Measurements from ENCODE around the gene SPINK14.

SPINK14 gene

GRCh38 chr5:148202531-148203203 is 34.3 kb downstream of the SPINK14 start, which contains the start of gene SPINK6:
SPINK6 (plus strand) TSS chr5:148203042; CDS start chr5:148203097, 55 bp downstream.
- no peak for ATAC-seq

- ATAC-seq, result no peak
These were observed 36.9 kb downstream of the SPINK14 start for GRCh38 chr5:148205044-148205806.

GRCh38 chr5:148205865-148206264 is 37.5 kb downstream of the SPINK14 start:
- ATAC-seq, result no peak

GRCh38 chr5:148206620-148207019 is 38.3 kb downstream of the SPINK14 start:
- no peak for ATAC-seq

GRCh38 chr5:148208226-148208625 is 39.9 kb downstream of the SPINK14 start:
- ATAC-seq, result no peak

- no peak for ATAC-seq
These were observed 40.9 kb downstream of the SPINK14 start for GRCh38 chr5:148209151-148209770.

- ATAC-seq, result no peak
These were observed 46.4 kb downstream of the SPINK14 start for GRCh38 chr5:148214665-148215185.

- ATAC-seq, result no peak
These were observed 53.2 kb downstream of the SPINK14 start for GRCh38 chr5:148221508-148221907.

GRCh38 chr5:148224117-148224742 is 55.9 kb downstream of the SPINK14 start:
- no peak for ATAC-seq

Measured in activated CD4-positive, CD25-positive, alpha-beta regulatory T cell treated with anti-CD3 and anti-CD28 coated beads, Interleukin-2, amount 50 U/mL, for 24 hours (primary cell).